22Rv1 (cell line): ENCODE results near the gene ATXN1.

Experiments
- ZFX ChIP-seq: fragments of 450-650 bp; IDR thresholded peaks from 2 replicates; pipeline ENCODE4 v1.6.1; 2017; ENCODE audit warnings: antibody characterized with exemption, borderline replicate concordance
- TF ChIP-seq, protein P1 (sequence below): fragments of 450-650 bp; IDR thresholded peaks from 2 replicates; pipeline ENCODE4 v1.5.1; 2017; ENCODE audit warnings: mild to moderate bottlenecking

DNA sequence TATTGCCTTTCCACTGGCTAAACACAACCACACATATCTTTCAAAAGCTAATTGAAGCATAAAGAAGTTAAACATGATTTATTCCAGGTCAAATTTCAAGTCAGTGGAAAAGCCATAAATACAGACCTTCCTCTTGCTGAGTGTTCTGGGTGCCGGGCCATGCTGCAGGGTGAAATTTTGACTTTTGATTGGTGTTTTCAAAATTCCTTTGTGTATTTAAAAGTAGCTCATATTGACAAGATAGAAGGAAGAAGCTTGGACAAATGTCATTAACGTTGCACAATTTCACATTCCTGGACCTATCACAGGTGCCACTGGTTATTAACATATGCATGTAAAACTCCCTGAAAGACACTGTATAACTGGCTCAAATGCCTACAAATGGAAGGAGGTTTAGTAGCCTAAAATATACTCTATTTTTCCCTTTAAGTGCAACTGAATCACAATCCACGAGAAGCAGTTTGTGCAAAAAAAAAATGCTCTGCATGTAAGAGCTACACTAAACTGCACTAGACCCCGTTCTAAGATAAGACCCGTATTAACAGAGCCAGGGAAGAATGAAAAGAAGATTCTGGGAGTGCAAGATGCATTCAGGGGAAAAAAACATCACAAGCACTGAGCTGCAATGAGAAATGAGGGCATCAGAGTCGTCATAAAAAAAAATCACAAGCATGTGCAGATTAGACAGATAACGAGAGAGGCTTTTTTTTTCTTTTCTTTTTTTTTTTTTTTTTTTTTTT, 30.4 kb downstream of the ATXN1 start:
- TF ChIP-seq, protein P1, sequence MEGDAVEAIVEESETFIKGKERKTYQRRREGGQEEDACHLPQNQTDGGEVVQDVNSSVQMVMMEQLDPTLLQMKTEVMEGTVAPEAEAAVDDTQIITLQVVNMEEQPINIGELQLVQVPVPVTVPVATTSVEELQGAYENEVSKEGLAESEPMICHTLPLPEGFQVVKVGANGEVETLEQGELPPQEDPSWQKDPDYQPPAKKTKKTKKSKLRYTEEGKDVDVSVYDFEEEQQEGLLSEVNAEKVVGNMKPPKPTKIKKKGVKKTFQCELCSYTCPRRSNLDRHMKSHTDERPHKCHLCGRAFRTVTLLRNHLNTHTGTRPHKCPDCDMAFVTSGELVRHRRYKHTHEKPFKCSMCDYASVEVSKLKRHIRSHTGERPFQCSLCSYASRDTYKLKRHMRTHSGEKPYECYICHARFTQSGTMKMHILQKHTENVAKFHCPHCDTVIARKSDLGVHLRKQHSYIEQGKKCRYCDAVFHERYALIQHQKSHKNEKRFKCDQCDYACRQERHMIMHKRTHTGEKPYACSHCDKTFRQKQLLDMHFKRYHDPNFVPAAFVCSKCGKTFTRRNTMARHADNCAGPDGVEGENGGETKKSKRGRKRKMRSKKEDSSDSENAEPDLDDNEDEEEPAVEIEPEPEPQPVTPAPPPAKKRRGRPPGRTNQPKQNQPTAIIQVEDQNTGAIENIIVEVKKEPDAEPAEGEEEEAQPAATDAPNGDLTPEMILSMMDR = no peak
- no peak for TF ChIP-seq ZFX
